SK-N-MC (cell line): ENCODE measurements around the gene PPM1M.

ENCODE experiments used
- EZH2 ChIP-seq: fragments of 200-600 bp; sonication (generic); IDR thresholded peaks from one replicate; pipeline ENCODE4 v1.6.1; 2017; ENCODE audit warnings: antibody characterized with exemption
- FOXP2 ChIP-seq: optimal IDR thresholded peaks from 2 replicates; pipeline ENCODE3; 2011; ENCODE audit warnings: mild to moderate bottlenecking, moderate library complexity; ENCODE audit not compliant: insufficient read depth; ENCODE audit errors: extremely low read length, control extremely low read depth
- POLR2AphosphoS5 ChIP-seq: IDR thresholded peaks from 2 replicates; pipeline ENCODE4 v1.6.1; 2012; ENCODE audit warnings: mild to moderate bottlenecking, low read depth, low read length, borderline replicate concordance

DNA sequence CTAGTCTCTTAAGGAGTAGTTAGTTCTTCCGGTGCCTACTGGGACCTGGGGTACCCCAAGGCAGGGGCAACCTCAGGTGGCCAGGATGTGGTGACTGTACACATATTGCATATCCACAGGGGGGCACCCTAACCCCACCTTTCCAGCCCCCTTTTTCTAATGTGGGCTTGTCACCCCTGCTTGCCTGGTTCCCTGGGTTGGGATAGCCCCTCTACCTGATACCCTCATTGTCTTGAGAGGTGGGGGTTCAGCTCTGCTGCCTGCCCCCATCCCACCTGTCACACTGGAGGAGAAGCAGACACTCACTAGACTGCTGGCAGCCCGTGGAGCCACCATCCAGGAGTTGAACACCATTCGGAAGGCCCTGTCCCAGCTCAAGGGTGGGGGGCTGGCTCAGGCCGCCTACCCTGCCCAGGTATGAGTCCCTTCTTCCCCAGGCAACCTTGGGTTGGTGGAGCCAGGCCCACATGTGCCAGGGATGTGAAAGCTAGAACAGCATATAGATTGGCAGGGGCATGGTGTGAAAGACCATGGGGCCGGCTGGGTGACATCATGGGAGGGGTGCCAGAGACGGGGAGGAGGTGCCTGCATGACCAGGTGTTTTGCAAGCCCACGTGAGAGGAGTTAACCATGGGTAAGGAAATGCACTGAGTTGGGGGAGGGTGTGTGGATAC is 46.1 kb downstream of the PPM1M start:
- no peak for TF ChIP-seq POLR2AphosphoS5
- no peak for TF ChIP-seq EZH2
- no peak for TF ChIP-seq FOXP2
